ENCODE measurements around the gene NTN4.

DNA sequence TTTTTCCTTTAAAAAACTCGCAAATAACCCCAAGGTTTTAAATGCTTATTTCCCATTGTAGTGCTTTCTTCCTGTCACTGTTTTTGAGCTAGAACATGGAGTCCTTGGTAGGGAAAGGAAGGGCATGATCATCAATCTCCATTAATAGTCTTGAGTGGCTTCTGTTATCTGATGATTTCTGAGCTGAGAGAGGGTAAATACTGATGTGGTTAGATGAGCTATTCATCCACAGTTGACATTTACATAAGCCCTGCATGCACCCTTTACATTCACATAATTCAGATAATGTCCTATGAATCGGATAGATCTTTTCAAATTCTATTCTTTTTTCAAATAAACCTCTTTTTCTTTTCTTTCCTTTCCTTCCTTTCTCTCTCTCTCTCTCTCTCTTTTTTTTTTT lies 81.4 kb downstream of the NTN4 start:
- no peak for TF ChIP-seq POLR2A (IDR thresholded peaks at IDR 0.05)
- TF ChIP-seq, protein P1, sequence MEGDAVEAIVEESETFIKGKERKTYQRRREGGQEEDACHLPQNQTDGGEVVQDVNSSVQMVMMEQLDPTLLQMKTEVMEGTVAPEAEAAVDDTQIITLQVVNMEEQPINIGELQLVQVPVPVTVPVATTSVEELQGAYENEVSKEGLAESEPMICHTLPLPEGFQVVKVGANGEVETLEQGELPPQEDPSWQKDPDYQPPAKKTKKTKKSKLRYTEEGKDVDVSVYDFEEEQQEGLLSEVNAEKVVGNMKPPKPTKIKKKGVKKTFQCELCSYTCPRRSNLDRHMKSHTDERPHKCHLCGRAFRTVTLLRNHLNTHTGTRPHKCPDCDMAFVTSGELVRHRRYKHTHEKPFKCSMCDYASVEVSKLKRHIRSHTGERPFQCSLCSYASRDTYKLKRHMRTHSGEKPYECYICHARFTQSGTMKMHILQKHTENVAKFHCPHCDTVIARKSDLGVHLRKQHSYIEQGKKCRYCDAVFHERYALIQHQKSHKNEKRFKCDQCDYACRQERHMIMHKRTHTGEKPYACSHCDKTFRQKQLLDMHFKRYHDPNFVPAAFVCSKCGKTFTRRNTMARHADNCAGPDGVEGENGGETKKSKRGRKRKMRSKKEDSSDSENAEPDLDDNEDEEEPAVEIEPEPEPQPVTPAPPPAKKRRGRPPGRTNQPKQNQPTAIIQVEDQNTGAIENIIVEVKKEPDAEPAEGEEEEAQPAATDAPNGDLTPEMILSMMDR (IDR thresholded peaks at IDR 0.05): no peak
